GM12878 (cell line): ENCODE measurements around the gene MAP4K4. TPM values are rescaled to one million over a fixed set of nuclear protein-coding genes. Genes with fewer than 3 reads are reported as not detected.

ENCODE experiments used
- ATAC-seq: fragments of 200-7000 bp; cut with Tn5 transposase; 3 replicates; pipeline ENCODE4 v1.9.1; 2020; ENCODE audit warnings: mild to moderate bottlenecking, moderate library complexity
- BruUV-seq: library from RNA; stranded (reverse); fragments of 400-500 nt; replicated peaks from 2 replicates; lab custom pipeline; 2021; lab: Mats Ljungman, UMichigan
- CTCF ChIA-PET: fragments of 300-600 bp; sonication (Branson Sonifier 250); formaldehyde crosslinking; extraction: SDS; loops from one replicate; lab custom pipeline; 2021; ENCODE audit warnings: inconsistent platforms; lab: Yijun Ruan, JAX
- POLR2A ChIA-PET: fragments of 350-600 bp; formaldehyde crosslinking; extraction: SDS; loops from one replicate; lab custom pipeline; 2021; ENCODE audit warnings: inconsistent platforms; lab: Charles Lee
- RAD21 ChIA-PET: fragments of 300-600 bp; sonication (Branson Sonifier 250); formaldehyde crosslinking; loops from one replicate; lab custom pipeline; 2023; ENCODE audit warnings: antibody characterized with exemption; ENCODE audit not compliant: unreplicated experiment; lab: Charles Lee
- SMC1A ChIA-PET: fragments of 300-600 bp; sonication (Branson Sonifier 250); formaldehyde crosslinking; loops from one replicate; lab custom pipeline; 2023; ENCODE audit not compliant: unreplicated experiment, uncharacterized antibody; lab: Charles Lee
- DNase-seq: peaks from one replicate; pipeline ENCODE4 v3.0.0-alpha.2; 2011; ENCODE audit warnings: low read depth, low spot score
- FAIRE-seq: peaks from 3 replicates; lab custom pipeline; 2011; peaks lifted over from hg19 to GRCh38; lab: Jason Lieb, UNC
- H2AFZ ChIP-seq: 2 replicates; pipeline ENCODE4 v1.6.0; 2011; ENCODE audit warnings: low read depth, low read length, control low read depth; ENCODE audit not compliant: control insufficient read depth
- H3K27ac ChIP-seq: 2 replicates; pipeline ENCODE4 v1.5.1; 2011; ENCODE audit warnings: control low read depth; ENCODE audit not compliant: control insufficient read depth, insufficient read depth
- H3K27me3 ChIP-seq, 2 experiments: replicated peaks in 1 of 2; 2 replicates each; pipeline versions ENCODE4 v1.6.0 to v1.6.1; 2011; ENCODE audit warnings: low read length in 1 of 2; ENCODE audit not compliant: control insufficient read depth in 2 of 2, insufficient read depth in 2 of 2
- H3K36me3 ChIP-seq, 2 experiments: 2 replicates each; pipeline ENCODE4 v1.5.1; 2011; ENCODE audit warnings: low read length in 1 of 2; ENCODE audit not compliant: control insufficient read depth in 2 of 2, insufficient read depth in 2 of 2
- H3K4me1 ChIP-seq: 2 replicates; pipeline ENCODE4 v1.6.1; 2011; ENCODE audit warnings: mild to moderate bottlenecking, low read length, moderate library complexity, mixed read lengths; ENCODE audit not compliant: control insufficient read depth, insufficient read depth
- H3K4me2 ChIP-seq: 2 replicates; pipeline ENCODE4 v1.6.0; 2011; ENCODE audit warnings: control low read depth; ENCODE audit not compliant: control insufficient read depth, insufficient read depth
- H3K4me3 ChIP-seq: fragments of 200-600 bp; sonication (generic); 2 replicates; pipeline ENCODE4 v1.5.1; 2016
- H3K79me2 ChIP-seq: 2 replicates; pipeline ENCODE4 v1.6.0; 2011; ENCODE audit warnings: low read length; ENCODE audit not compliant: control insufficient read depth, insufficient read depth
- H3K9ac ChIP-seq: 2 replicates; pipeline ENCODE4 v1.8.0; 2011; ENCODE audit warnings: low read length, control low read depth, mixed read lengths; ENCODE audit not compliant: control insufficient read depth, insufficient read depth
- H3K9me3 ChIP-seq: replicated peaks from 3 replicates; pipeline ENCODE4 v1.5.1; 2011; ENCODE audit warnings: mild to moderate bottlenecking, low read length; ENCODE audit not compliant: control insufficient read depth, insufficient read depth
- H4K20me1 ChIP-seq: 2 replicates; pipeline ENCODE4 v1.6.0; 2011; ENCODE audit not compliant: control insufficient read depth, insufficient read depth
- EP300 ChIP-seq, 2 experiments: fragments of 150-350 bp in 1 of 2; IDR thresholded peaks; 2 replicates each; pipeline ENCODE4 v1.6.1; 2011 to 2012; ENCODE audit warnings: low read depth in 2 of 2, low read length in 2 of 2, borderline replicate concordance in 1 of 2, improper control_type of control experiment in 1 of 2, inconsistent platforms in 1 of 2; ENCODE audit not compliant: control insufficient read depth in 1 of 2
- MEF2A ChIP-seq: IDR thresholded peaks from 2 replicates; pipeline ENCODE4 v1.6.1; 2011; ENCODE audit warnings: low read depth, mild to moderate bottlenecking, low read length, moderate library complexity; ENCODE audit not compliant: insufficient read depth
- POLR2A ChIP-seq: IDR thresholded peaks from 2 replicates; pipeline ENCODE4 v1.6.1; 2011; ENCODE audit warnings: low read depth, mild to moderate bottlenecking, low read length
- RUNX3 ChIP-seq: IDR thresholded peaks from 2 replicates; pipeline ENCODE4 v1.6.1; 2012; ENCODE audit warnings: low read length, inconsistent platforms
- TCF7 ChIP-seq: IDR thresholded peaks from 2 replicates; pipeline ENCODE4 v1.6.1; 2014; ENCODE audit warnings: antibody characterized with exemption, borderline replicate concordance
- WGBS: methylation state at CpG from one replicate; pipeline ENCODE4 v1.1.6; 2016; ENCODE audit warnings: low lambda C conversion rate; ENCODE audit not compliant: insufficient replicate concordance, insufficient coverage; ENCODE audit errors: missing lambda C conversion rate; 5-methylcytosine and 5-hydroxymethylcytosine counted together
- in situ Hi-C: fragments of 300-500 bp; cut with MboI; formaldehyde crosslinking; loops from 9 replicates; pipeline ENCODE4 v1.14.3; 2018; ENCODE audit warnings: mixed read lengths
- intact Hi-C: fragments of 100-400 bp; cut with micrococcal nuclease; formaldehyde crosslinking; loops from one replicate; pipeline ENCODE4 v1.14.2; 2022; ENCODE audit not compliant: unreplicated experiment
- polyA plus RNA-seq, 11 experiments: library from polyadenylated mRNA; depleted of rRNA in 4 of 11; unstranded in 6 of 11; stranded (reverse) in 5 of 11; fragments of >200 nt; fragmentation: Nextera tagmentation in 4 of 11; fragmentation: Illumina TruSeq in 1 of 11; extraction: Ambion mirVana in 4 of 11; extraction: Trizol in 1 of 11; gene quantifications; 1 replicate in 1 of 11; 2 replicates in 10 of 11; pipeline versions ENCODE4 v1.2.1 to v1.2.3, GENCODE V29; 2011 to 2016; ENCODE audit warnings: inconsistent platforms in 2 of 11, missing spikeins in 2 of 11, low read depth in 1 of 11
- total RNA-seq, 4 experiments: library from RNA; depleted of rRNA in 3 of 4; stranded (reverse); fragments of >200 nt in 3 of 4; fragmentation: Illumina TruSeq in 1 of 4; extraction: Trizol in 1 of 4; gene quantifications; 2 replicates each; pipeline versions ENCODE4 v1.2.1 to v1.2.3, GENCODE V29; 2013 to 2021

The MAP4K4 gene
- total and polyA plus RNA-seq, 10 of the 15 experiments (the other 5 are each of a cell fraction or from before 2014, with no cell fraction given), result 1.9 to 50.4 (median 9.7) TPM

DNA sequence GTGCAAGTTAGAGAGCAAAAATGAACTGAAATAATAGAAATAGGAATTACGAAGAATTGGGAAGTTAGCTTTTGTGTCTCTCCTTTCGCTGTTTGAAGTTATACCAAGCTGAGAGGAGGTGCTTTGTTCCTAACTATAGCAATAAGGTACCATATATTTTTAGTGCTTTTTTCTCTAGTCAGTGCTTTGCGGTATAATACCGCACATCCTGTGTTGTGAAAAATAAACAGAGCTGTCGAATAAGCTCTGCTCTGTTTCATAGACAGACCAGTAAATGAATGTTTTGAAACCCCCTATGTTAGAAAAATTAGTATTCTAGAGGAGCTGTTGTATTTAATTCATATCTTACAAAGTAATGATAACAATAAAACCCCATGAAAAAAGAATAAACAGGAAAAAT is 130.8 kb downstream of the MAP4K4 start:
- H3K9me3 ChIP-seq, result no peaks in the 10 kb centered on the region
- H3K9ac ChIP-seq, result no peak overlapping the region
- ChIA-PET CTCF (interaction anchor here (0.6 to 11.7 kb wide), 22 partner anchors 11 to 621 kb away, joined by 3 to 204 read pairs (median 4); no protein-coding TSS in a partner anchor), SMC1A (interaction anchor here (0.6 to 9.9 kb wide), 15 partner anchors 12 to 817 kb away, joined by 3 to 102 read pairs (median 7); no protein-coding TSS in a partner anchor), RAD21 (interaction anchor here (0.7 to 2.7 kb wide), 16 partner anchors 26 to 486 kb away, joined by 3 to 23 read pairs (median 4); no protein-coding TSS in a partner anchor), POLR2A (interaction anchor here (1.1 to 1.5 kb wide), 2 partner anchors 58 to 76 kb away, joined by 3 to 4 read pairs; no protein-coding TSS in a partner anchor)
- in situ Hi-C loops (loop anchor here (10.0 kb wide), 1 partner anchor 483 kb away; no protein-coding TSS in a partner anchor), intact Hi-C loops (no loop called here)
- BruUV-seq, result no TSS peak
- DNase-seq (no peak), FAIRE-seq (no peak), ATAC-seq (peak; percentile 26)
- peaks cover 6% of the 10 kb centered on the region for H3K4me1 ChIP-seq
- peaks cover 0 to 4% of the 10 kb centered on the region in 2 experiments; a peak in 1 of 4 replicates for H3K36me3 ChIP-seq
- H4K20me1 ChIP-seq, result no peaks in the 10 kb centered on the region
- H3K4me2 ChIP-seq, result no peak overlapping the region
- H3K79me2 ChIP-seq, result no peaks in the 10 kb centered on the region
- no peaks in the 10 kb centered on the region for H3K27me3 ChIP-seq
- no peak overlapping the region for H3K4me3 ChIP-seq
- H3K27ac ChIP-seq, result no peak overlapping the region
- 1% methylated on average over 5 of the region's 5 CpGs for WGBS
- no peak for TF ChIP-seq TCF7
- 0 out of 4 replicates have a peak, but pooled peaks of 1 of the 2 experiments have one; percentile 11 for TF ChIP-seq EP300 (IDR thresholded peaks at IDR 0.05; ENCODE audit: borderline replicate concordance in 1 of 2, control insufficient read depth in 1 of 2, low read depth in 2 of 2, low read length in 2 of 2)
- TF ChIP-seq POLR2A, result no peak
- TF ChIP-seq RUNX3, result peak; percentile 73
- TF ChIP-seq MEF2A, result 0 out of 2 replicates have a peak, but pooled peaks have one; percentile 40
- H2AFZ ChIP-seq, result no peak overlapping the region
